Measurements from ENCODE around the gene SPSB2. TPM values are rescaled to one million over a fixed set of nuclear protein-coding genes. Genes with fewer than 3 reads are reported as not detected.

Gene SPSB2
- total and polyA plus RNA-seq, 2 donors from 2014 or later, result 19.0 to 21.3 TPM

GRCh38 chr12:6823182-6824084 lies 49.7 kb downstream of the SPSB2 start:
- H3K9me3 ChIP-seq (ENCODE audit: control insufficient read depth in 2 of 3, insufficient read depth in 1 of 3, low read length in 3 of 3), result no peaks in the 10 kb centered on the region
- H3K27ac ChIP-seq (ENCODE audit: low read depth in 2 of 2, low read length in 2 of 2), result no peak overlapping the region
- TF ChIP-seq CTCF (IDR thresholded peaks at IDR 0.05; ENCODE audit: borderline replicate concordance, extremely low read depth, insufficient read depth), result no peak
- no peak overlapping the region for H3K4me3 ChIP-seq (ENCODE audit: low read length in 3 of 3)
- H3K9ac ChIP-seq (ENCODE audit: low read length in 3 of 3), result no peak overlapping the region
- intact Hi-C loops (cut with DNase I), result loop anchor here (10.0 kb wide), 1 partner anchor 69 kb away; the partner anchor contains the start of gene MLF2
- peak in 3 of 5 donors; percentile 51 to 79 (median 52) for DNase-seq
- FAIRE-seq, result no peak
- H3K4me1 ChIP-seq (ENCODE audit: control insufficient read depth in 2 of 3, insufficient read depth in 2 of 3, low read depth in 1 of 3, low read length in 3 of 3), result peaks cover 0 to 22% (median 3%) of the 10 kb centered on the region in 3 donors
- H3K27me3 ChIP-seq (ENCODE audit: control insufficient read depth, insufficient read depth, low read length), result no peaks in the 10 kb centered on the region
- no peaks in the 10 kb centered on the region for H3K36me3 ChIP-seq (ENCODE audit: control insufficient read depth in 2 of 3, insufficient read depth in 3 of 3, low read length in 3 of 3)

GRCh38 chr12:6822426-6823135 lies 50.5 kb downstream of the SPSB2 start:
- Histone ChIP-seq H3K27ac (ENCODE audit: low read depth in 2 of 2, low read length in 2 of 2) (no peak overlapping the region), H3K4me1 (ENCODE audit: control insufficient read depth in 2 of 3, insufficient read depth in 2 of 3, low read depth in 1 of 3, low read length in 3 of 3) (peaks cover 0 to 19% (median 7%) of the 10 kb centered on the region in 3 donors), H3K4me3 (ENCODE audit: low read length in 3 of 3) (peak overlapping the region in 1 of 3 donors; percentile 32), H3K36me3 (ENCODE audit: control insufficient read depth in 2 of 3, insufficient read depth in 3 of 3, low read length in 3 of 3) (peaks cover 0 to 2% (median 0%) of the 10 kb centered on the region in 3 donors), H3K27me3 (ENCODE audit: control insufficient read depth, insufficient read depth, low read length) (no peaks in the 10 kb centered on the region), H3K9me3 (ENCODE audit: control insufficient read depth in 2 of 3, insufficient read depth in 1 of 3, low read length in 3 of 3) (peaks cover 0 to 2% (median 0%) of the 10 kb centered on the region in 3 donors), H3K9ac (ENCODE audit: low read length in 3 of 3) (no peak overlapping the region)
- FAIRE-seq, result no peak
- intact Hi-C loops (cut with DNase I), result loop anchor here (10.0 kb wide), 1 partner anchor 68 kb away; the partner anchor contains the start of gene MLF2
- no peak for TF ChIP-seq CTCF (IDR thresholded peaks at IDR 0.05; ENCODE audit: borderline replicate concordance, extremely low read depth, insufficient read depth)
- DNase-seq, result no peak

- no peak within 1 kb of the TSS for H3K27ac ChIP-seq (ENCODE audit: low read depth in 2 of 2, low read length in 2 of 2)
- no peak for TF ChIP-seq CTCF (IDR thresholded peaks at IDR 0.05; ENCODE audit: borderline replicate concordance, extremely low read depth, insufficient read depth)
- peak within 1 kb of the TSS in 2 of 3 donors; percentile 32 to 57 for H3K4me3 ChIP-seq (ENCODE audit: low read length in 3 of 3)
- H3K9ac ChIP-seq (ENCODE audit: low read length in 3 of 3), result peak within 1 kb of the TSS in 2 of 3 donors; percentile 26 to 44
- DNase-seq (peak; percentile 90 to 95 (median 95)), FAIRE-seq (no peak)
- no peaks in the 10 kb centered on the region for H3K27me3 ChIP-seq (ENCODE audit: control insufficient read depth, insufficient read depth, low read length)
- peaks cover 0 to 14% (median 8%) of the 10 kb centered on the region in 3 donors for H3K4me1 ChIP-seq (ENCODE audit: control insufficient read depth in 2 of 3, insufficient read depth in 2 of 3, low read depth in 1 of 3, low read length in 3 of 3)
- H3K36me3 ChIP-seq (ENCODE audit: control insufficient read depth in 2 of 3, insufficient read depth in 3 of 3, low read length in 3 of 3), result peaks cover 0 to 3% (median 0%) of the 10 kb centered on the region in 3 donors
- H3K9me3 ChIP-seq (ENCODE audit: control insufficient read depth in 2 of 3, insufficient read depth in 1 of 3, low read length in 3 of 3), result peaks cover 0 to 2% (median 0%) of the 10 kb centered on the region in 3 donors
- intact Hi-C loops (cut with DNase I), result loop anchor here (10.0 kb wide), 1 partner anchor 67 kb away; the partner anchor contains the start of gene MLF2
Measured at GRCh38 chr12:6821591-6822425, 51.3 kb downstream of the SPSB2 start, which contains the start of gene GPR162. Gene GPR162 (plus strand): TSS chr12:6821821. CDS start chr12:6823899, 2,078 bp downstream.
